Colonic mucosa (tissue), 4 donors: ENCODE measurements around the gene FANCG. TPM values are rescaled to one million over a fixed set of nuclear protein-coding genes. Genes with fewer than 3 reads are reported as not detected.

Source experiments
- DNase-seq: peaks from one replicate; pipeline ENCODE4 v3.0.0-alpha.2; 2020
- H3K27ac ChIP-seq: fragments of 200-600 bp; one replicate; pipeline ENCODE4 v1.8.0; 2021
- H3K27me3 ChIP-seq: fragments of 200-600 bp; one replicate; pipeline ENCODE4 v1.8.0; 2021
- H3K36me3 ChIP-seq: fragments of 200-600 bp; one replicate; pipeline ENCODE4 v1.8.0; 2021
- H3K4me1 ChIP-seq: fragments of 200-600 bp; one replicate; pipeline ENCODE4 v1.8.0; 2021; ENCODE audit warnings: mild to moderate bottlenecking
- H3K4me3 ChIP-seq: fragments of 200-600 bp; one replicate; pipeline ENCODE4 v1.8.0; 2021
- H3K9ac ChIP-seq, 2 donors: one replicate each; pipeline ENCODE4 v1.7.0; 2013; ENCODE audit warnings: control low read depth in 2 of 2, low read depth in 2 of 2, low read length in 2 of 2
- H3K9me3 ChIP-seq: fragments of 200-600 bp; one replicate; pipeline ENCODE4 v1.8.0; 2021
- CTCF ChIP-seq: fragments of 200-600 bp; IDR thresholded peaks from one replicate; pipeline ENCODE4 v1.8.0; 2022; ENCODE audit warnings: antibody characterized with exemption, mild to moderate bottlenecking
- intact Hi-C: fragments of 100-400 bp; cut with DNase I; formaldehyde crosslinking; loops from one replicate; pipeline ENCODE4 v1.14.1; 2022
- total RNA-seq, 2 donors: library from RNA; stranded (reverse); fragmentation: NEBNext Ultra II Directional in 1 of 2; extraction: Animal tissue kit (Norgen Biotek cat#: 25700) in 1 of 2; gene quantifications; one replicate each; pipeline ENCODE4 v1.2.1, GENCODE V29; 2021
- donor health status: healthy.
- donor health status: DM: no; HTN: no; CAD: no.
- donor health status: DM: no; HTN: no; CAD: no.

FANCG gene
- total RNA-seq, 2 donors from 2014 or later: 11.4 to 47.5 TPM

GRCh38 chr9:35057271-35057620 lies 22.5 kb downstream of the FANCG start:
- Histone ChIP-seq H3K27ac (no peak overlapping the region), H3K9me3 (no peaks in the 10 kb centered on the region), H3K4me1 (no peaks in the 10 kb centered on the region), H3K27me3 (no peaks in the 10 kb centered on the region), H3K36me3 (peaks cover 51% of the 10 kb centered on the region), H3K9ac (no peak overlapping the region), H3K4me3 (no peak overlapping the region)
- intact Hi-C loops: loop anchor here (10.0 kb wide), 1 partner anchor 162 kb away; a partner anchor contains a TSS
- DNase-seq: no peak
- no peak for TF ChIP-seq CTCF

- H3K27me3 ChIP-seq: no peaks in the 10 kb centered on the region
- TF ChIP-seq CTCF: no peak
- no peak overlapping the region for H3K9ac ChIP-seq
- no peaks in the 10 kb centered on the region for H3K4me1 ChIP-seq
- no peak overlapping the region for H3K4me3 ChIP-seq
- no peaks in the 10 kb centered on the region for H3K9me3 ChIP-seq
- intact Hi-C loops: loop anchor here (10.0 kb wide), 1 partner anchor 162 kb away; a partner anchor contains a TSS
- H3K27ac ChIP-seq: no peak overlapping the region
- H3K36me3 ChIP-seq: peaks cover 46% of the 10 kb centered on the region
- DNase-seq: no peak
Measured at GRCh38 chr9:35056571-35057270, 23.0 kb downstream of the FANCG start.

GRCh38 chr9:35054871-35055644 lies 24.7 kb downstream of the FANCG start:
- H3K9me3 ChIP-seq: no peaks in the 10 kb centered on the region
- no peaks in the 10 kb centered on the region for H3K4me1 ChIP-seq
- H3K36me3 ChIP-seq: peaks cover 31% of the 10 kb centered on the region
- intact Hi-C loops: loop anchor here (10.0 kb wide), 1 partner anchor 160 kb away; a partner anchor contains a TSS
- no peak for TF ChIP-seq CTCF
- no peak overlapping the region for H3K27ac ChIP-seq
- H3K27me3 ChIP-seq: no peaks in the 10 kb centered on the region
- no peak for DNase-seq
- H3K4me3 ChIP-seq: no peak overlapping the region
- H3K9ac ChIP-seq: no peak overlapping the region

GRCh38 chr9:35054185-35054835 lies 25.4 kb downstream of the FANCG start:
- Histone ChIP-seq H3K9ac (no peak overlapping the region), H3K4me1 (no peaks in the 10 kb centered on the region), H3K4me3 (no peak overlapping the region), H3K9me3 (no peaks in the 10 kb centered on the region), H3K36me3 (peaks cover 24% of the 10 kb centered on the region), H3K27me3 (no peaks in the 10 kb centered on the region), H3K27ac (no peak overlapping the region)
- intact Hi-C loops: loop anchor here (10.0 kb wide), 1 partner anchor 160 kb away; a partner anchor contains a TSS
- no peak for DNase-seq
- TF ChIP-seq CTCF: no peak

- Histone ChIP-seq H3K27ac (no peak overlapping the region), H3K4me3 (no peak overlapping the region), H3K9me3 (no peaks in the 10 kb centered on the region), H3K9ac (no peak overlapping the region), H3K36me3 (peaks cover 1% of the 10 kb centered on the region), H3K4me1 (no peaks in the 10 kb centered on the region), H3K27me3 (no peaks in the 10 kb centered on the region)
- DNase-seq: peak; percentile 31
- intact Hi-C loops: loop anchor here (10.0 kb wide), 1 partner anchor 157 kb away; a partner anchor contains a TSS
- TF ChIP-seq CTCF: peak; percentile 43
Measured at GRCh38 chr9:35051069-35051967, 28.4 kb downstream of the FANCG start.
